Thoracic aorta (tissue), 2 donors: ENCODE data around the gene SETD6. TPM values are rescaled to one million over a fixed set of nuclear protein-coding genes. Genes with fewer than 3 reads are reported as not detected.

Source experiments
- ATAC-seq: fragments of 150-250 bp; one replicate; pipeline ENCODE4 v1.8.0; 2017; ENCODE audit warnings: low read depth; ENCODE audit not compliant: insufficient number of reproducible peaks, low FRiP score
- DNase-seq: peaks from one replicate; pipeline ENCODE4 v3.0.0-alpha.2; 2020; ENCODE audit warnings: low spot score
- H3K27ac ChIP-seq, 2 donors: fragments of 200-600 bp; sonication (generic); 1 replicate in 1 of 2; 2 replicates in 1 of 2; pipeline ENCODE4 v1.5.1; 2016; ENCODE audit warnings: mild to moderate bottlenecking in 2 of 2, moderate library complexity in 2 of 2
- H3K27me3 ChIP-seq: fragments of 200-600 bp; sonication (generic); replicated peaks from 2 replicates; pipeline ENCODE4 v1.6.0; 2016; ENCODE audit warnings: mild to moderate bottlenecking; ENCODE audit not compliant: insufficient read depth
- H3K36me3 ChIP-seq: fragments of 200-600 bp; sonication (generic); one replicate; pipeline ENCODE4 v1.5.1; 2016
- H3K4me1 ChIP-seq, 2 donors: fragments of 200-600 bp; sonication (generic); 1 replicate in 1 of 2; 2 replicates in 1 of 2; pipeline versions ENCODE4 v1.5.1 to v1.6.0; 2016; ENCODE audit warnings: low read depth in 2 of 2, mild to moderate bottlenecking in 1 of 2; ENCODE audit not compliant: control insufficient read depth in 1 of 2
- H3K4me3 ChIP-seq: fragments of 200-600 bp; sonication (generic); 2 replicates; pipeline ENCODE4 v1.5.1; 2016; ENCODE audit warnings: mild to moderate bottlenecking
- H3K9me3 ChIP-seq: fragments of 200-600 bp; sonication (generic); 2 replicates; pipeline ENCODE4 v1.5.1; 2016
- total RNA-seq, 2 donors: library from RNA; depleted of rRNA; stranded (reverse); fragments of >200 nt; gene quantifications; one replicate each; pipeline versions ENCODE4 v1.1.0 to v1.2.3, GENCODE V29; 2016
- TF ChIP-seq, protein P1 (sequence below): fragments of 200-600 bp; sonication (generic); IDR thresholded peaks from one replicate; pipeline ENCODE4 v1.5.1; 2019; ENCODE audit warnings: antibody characterized with exemption

The SETD6 gene
- total RNA-seq, 2 donors from 2014 or later: 19.2 to 47.3 TPM

- no peaks in the 10 kb centered on the region for H3K36me3 ChIP-seq
- TF ChIP-seq, protein P1, sequence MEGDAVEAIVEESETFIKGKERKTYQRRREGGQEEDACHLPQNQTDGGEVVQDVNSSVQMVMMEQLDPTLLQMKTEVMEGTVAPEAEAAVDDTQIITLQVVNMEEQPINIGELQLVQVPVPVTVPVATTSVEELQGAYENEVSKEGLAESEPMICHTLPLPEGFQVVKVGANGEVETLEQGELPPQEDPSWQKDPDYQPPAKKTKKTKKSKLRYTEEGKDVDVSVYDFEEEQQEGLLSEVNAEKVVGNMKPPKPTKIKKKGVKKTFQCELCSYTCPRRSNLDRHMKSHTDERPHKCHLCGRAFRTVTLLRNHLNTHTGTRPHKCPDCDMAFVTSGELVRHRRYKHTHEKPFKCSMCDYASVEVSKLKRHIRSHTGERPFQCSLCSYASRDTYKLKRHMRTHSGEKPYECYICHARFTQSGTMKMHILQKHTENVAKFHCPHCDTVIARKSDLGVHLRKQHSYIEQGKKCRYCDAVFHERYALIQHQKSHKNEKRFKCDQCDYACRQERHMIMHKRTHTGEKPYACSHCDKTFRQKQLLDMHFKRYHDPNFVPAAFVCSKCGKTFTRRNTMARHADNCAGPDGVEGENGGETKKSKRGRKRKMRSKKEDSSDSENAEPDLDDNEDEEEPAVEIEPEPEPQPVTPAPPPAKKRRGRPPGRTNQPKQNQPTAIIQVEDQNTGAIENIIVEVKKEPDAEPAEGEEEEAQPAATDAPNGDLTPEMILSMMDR: no peak
- no peak for DNase-seq
- peaks cover 3 to 16% of the 10 kb centered on the region in 2 donors for H3K4me1 ChIP-seq
- no peak overlapping the region for H3K27ac ChIP-seq
- no peaks in the 10 kb centered on the region for H3K27me3 ChIP-seq
- peak overlapping the region; percentile 41 for H3K4me3 ChIP-seq
- ATAC-seq: no peak
- no peaks in the 10 kb centered on the region for H3K9me3 ChIP-seq
Observed at GRCh38 chr16:58500430-58501241, 14.7 kb upstream of the SETD6 start.

GRCh38 chr16:58501242-58502131 is 13.8 kb upstream of the SETD6 start:
- H3K36me3 ChIP-seq: no peaks in the 10 kb centered on the region
- H3K9me3 ChIP-seq: no peaks in the 10 kb centered on the region
- DNase-seq (no peak), ATAC-seq (no peak)
- H3K27ac ChIP-seq: no peak overlapping the region
- H3K4me1 ChIP-seq: peaks cover 3 to 16% of the 10 kb centered on the region in 2 donors
- peak overlapping the region; percentile 41 for H3K4me3 ChIP-seq
- TF ChIP-seq, protein P1: no peak
- no peaks in the 10 kb centered on the region for H3K27me3 ChIP-seq

- no peaks in the 10 kb centered on the region for H3K27me3 ChIP-seq
- H3K36me3 ChIP-seq: no peaks in the 10 kb centered on the region
- H3K4me1 ChIP-seq: peaks cover 3 to 16% of the 10 kb centered on the region in 2 donors
- no peak overlapping the region for H3K4me3 ChIP-seq
- ATAC-seq (no peak), DNase-seq (no peak)
- TF ChIP-seq, protein P1: no peak
- no peak overlapping the region for H3K27ac ChIP-seq
- H3K9me3 ChIP-seq: no peaks in the 10 kb centered on the region
Observed at GRCh38 chr16:58502217-58502921, 12.9 kb upstream of the SETD6 start.

DNA sequence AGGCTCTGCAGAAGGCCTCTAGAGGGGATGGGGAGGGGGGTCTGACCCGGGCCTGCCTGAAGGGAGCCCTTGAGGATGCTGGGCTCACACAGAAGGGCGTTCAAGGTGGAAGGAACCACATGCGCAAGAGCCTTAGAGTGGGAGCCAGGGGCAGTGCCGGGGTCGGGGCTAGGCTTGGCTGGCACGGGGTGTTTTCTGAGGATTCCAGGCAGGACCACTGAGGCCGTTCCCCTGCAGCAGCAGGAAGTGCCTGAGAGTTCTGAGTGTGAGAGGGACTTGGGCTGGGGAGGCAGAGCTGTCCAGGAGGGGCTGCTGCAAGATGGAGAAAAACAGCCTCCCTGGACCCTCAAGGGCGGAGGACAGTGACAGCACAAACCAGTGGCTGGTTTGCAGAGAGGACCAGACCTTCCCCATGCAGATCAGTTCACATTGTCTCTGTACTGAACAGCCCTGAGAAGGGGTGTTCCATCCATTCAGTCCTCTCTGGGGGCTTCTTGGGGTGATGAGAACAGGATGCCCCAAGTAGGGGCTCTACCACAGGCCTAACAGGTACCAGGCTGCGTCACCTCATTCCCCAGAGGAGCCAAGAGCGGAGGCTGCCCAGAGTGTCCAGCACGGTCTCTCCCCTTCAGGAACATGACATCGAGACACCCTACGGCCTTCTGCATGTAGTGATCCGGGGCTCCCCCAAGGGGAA is 12.0 kb upstream of the SETD6 start:
- Histone ChIP-seq H3K27me3 (no peaks in the 10 kb centered on the region), H3K27ac (no peak overlapping the region)

More for the DNA sequence above, 12.0 kb upstream of the SETD6 start:
- Histone ChIP-seq H3K36me3 (no peaks in the 10 kb centered on the region), H3K9me3 (no peaks in the 10 kb centered on the region), H3K4me1 (peaks cover 3 to 16% of the 10 kb centered on the region in 2 donors), H3K4me3 (no peak overlapping the region)
- TF ChIP-seq, protein P1: no peak
- no peak for ATAC-seq
- no peak for DNase-seq
